Cardiac atrium fibroblast (primary cell): ENCODE measurements around the gene CFAP52. TPM values are rescaled to one million over a fixed set of nuclear protein-coding genes. Genes with fewer than 3 reads are reported as not detected.

ENCODE experiments used
- total RNA-seq: library from RNA; depleted of rRNA; stranded (reverse); fragments of >200 nt; gene quantifications from 2 replicates; pipeline ENCODE4 v1.2.3, GENCODE V29; 2015

Gene CFAP52, protein sequence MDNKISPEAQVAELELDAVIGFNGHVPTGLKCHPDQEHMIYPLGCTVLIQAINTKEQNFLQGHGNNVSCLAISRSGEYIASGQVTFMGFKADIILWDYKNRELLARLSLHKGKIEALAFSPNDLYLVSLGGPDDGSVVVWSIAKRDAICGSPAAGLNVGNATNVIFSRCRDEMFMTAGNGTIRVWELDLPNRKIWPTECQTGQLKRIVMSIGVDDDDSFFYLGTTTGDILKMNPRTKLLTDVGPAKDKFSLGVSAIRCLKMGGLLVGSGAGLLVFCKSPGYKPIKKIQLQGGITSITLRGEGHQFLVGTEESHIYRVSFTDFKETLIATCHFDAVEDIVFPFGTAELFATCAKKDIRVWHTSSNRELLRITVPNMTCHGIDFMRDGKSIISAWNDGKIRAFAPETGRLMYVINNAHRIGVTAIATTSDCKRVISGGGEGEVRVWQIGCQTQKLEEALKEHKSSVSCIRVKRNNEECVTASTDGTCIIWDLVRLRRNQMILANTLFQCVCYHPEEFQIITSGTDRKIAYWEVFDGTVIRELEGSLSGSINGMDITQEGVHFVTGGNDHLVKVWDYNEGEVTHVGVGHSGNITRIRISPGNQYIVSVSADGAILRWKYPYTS
- total RNA-seq: 0.97 TPM in 1 of 2 replicates, not detected in the other

DNA sequence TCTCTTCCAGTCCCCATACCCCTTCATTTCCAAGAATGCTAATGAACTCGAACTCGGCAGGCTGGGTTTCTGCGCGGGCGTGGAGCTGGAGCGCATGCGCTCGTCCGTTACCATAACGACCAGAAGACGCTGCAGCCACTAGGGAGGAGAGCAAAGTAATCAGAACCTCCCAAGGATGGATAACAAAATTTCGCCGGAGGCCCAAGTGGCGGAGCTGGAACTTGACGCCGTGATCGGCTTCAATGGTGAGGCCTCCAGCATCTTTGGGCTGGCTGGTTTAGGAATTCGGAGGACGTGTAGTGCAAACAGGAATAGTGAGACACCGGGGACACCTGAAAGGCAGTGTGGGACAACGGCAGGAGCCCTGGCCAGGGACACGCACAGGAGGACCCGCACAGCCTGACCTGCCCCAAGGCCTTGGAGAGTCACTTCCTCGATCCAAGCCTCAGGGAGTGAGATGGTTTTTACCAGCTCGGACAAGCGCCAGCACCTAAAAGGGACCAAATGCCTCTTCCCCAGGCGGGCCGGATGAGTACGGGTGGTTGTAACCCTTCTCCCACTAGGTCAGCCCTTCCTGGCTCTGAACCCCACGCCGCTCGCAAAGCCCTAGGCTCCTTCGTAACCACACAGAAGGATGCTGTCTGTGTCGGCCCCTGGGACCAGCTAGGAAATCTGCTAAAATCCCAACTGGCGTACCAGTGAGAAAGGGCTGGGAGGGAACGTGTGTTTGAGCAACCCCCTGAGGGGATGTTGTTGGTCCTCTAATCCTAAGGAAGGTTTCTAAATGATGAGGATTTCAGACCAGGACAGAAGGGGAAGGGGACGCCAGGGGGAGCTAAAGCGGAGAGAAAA is at the start of gene CFAP52:
CFAP52 (plus strand) TSS at position 122 of the 852 bp plus-strand sequence; CDS start at position 176, 54 bp downstream.

DNA sequence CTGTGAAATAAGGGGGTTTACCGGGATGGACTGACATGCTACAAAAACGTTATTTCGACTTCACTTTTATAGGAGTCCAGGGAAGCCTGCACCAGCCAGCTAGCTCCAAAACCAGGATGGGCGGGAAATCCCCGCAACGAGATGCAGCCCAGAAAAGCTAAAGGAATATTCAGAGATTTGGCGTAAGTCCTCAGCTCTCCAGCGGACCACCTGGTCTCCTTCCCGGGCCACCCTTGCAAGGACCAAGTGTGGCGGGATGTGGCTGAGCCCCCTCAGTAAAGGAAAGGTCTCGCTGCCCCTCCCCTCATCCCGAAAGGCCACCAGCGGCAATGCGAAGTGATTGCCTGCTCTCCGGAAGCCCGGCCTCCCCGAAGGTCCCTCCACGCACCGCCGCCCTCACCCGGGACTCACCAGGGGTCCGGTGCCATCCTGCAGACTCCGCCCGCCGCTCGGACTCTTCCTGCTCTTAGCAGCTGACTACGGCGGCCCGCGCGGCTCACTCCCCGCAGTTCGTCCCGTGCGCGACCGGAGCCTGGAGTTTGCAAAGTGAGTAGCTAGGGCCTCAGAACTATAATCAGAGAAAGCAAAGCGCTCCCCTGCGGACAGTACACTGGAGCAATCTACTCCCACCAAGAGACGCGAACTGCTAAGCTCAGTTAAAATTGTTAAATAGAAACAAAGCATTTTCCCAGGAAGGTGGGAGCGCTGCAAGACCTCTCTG is 901 bp upstream of the CFAP52 start, which contains the start of gene STX8:
STX8 (minus strand) TSS at position 440 of the 721 bp plus-strand sequence; CDS start at position 428, 12 bp downstream.

DNA sequence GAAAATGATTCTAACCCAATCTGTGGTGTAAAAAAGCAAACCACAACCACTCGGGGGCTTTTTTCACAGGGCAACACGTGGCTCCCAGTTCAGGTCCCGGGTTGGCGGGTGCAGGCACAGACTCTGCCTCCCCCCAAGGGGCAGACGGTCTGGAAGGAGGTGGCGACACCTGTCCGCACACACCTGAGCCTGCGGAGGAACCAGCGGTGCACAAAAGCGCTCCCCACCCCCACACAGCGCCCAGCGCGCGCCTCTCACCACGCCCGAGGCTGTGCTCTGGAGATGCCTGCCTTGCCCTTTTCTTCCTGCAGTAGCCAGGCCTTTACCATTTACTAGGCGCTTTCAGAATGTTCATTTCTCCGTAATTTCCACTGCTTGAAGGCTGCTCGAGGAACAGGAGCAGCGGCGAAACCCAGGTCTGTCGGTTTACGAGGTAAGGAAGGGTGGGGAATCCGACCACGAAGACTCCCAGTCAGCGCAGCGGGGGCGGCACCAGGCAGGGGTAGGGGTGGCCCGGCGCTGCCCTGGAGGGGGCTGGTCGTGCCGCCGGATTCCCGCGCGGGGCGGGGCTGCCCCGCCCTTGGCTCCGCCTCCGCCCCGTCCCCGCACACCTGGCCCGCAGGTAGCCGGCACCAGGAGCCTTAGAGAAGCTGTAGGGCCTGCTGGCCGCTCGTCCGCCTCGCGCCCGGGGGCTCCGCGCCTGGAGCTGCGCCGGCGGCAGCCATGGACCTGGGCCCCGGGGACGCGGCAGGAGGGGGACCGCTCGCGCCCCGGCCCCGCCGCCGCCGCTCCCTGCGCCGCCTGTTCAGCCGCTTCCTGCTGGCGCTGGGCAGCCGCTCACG is 68.7 kb downstream of the CFAP52 start, which contains the start of gene USP43:
USP43 (plus strand) TSS at position 608 of the 842 bp plus-strand sequence; CDS start at position 724, 116 bp downstream.

Other genes starting within 250 kb of the CFAP52 start
- 52.0 and 90.4 TPM in 2 replicates for gene STX8, start 822 bp upstream of the CFAP52 start, total RNA-seq
- not detected in 2 replicates for gene USP43, start 68.9 kb downstream of the CFAP52 start, total RNA-seq
- gene DHRS7C, start 214.9 kb downstream of the CFAP52 start, total RNA-seq: not detected in 2 replicates
- not detected in 2 replicates for gene GSG1L2, start 245.4 kb downstream of the CFAP52 start, total RNA-seq
- gene GLP2R, start 249.3 kb downstream of the CFAP52 start, total RNA-seq: under 0.01 TPM in 1 of 2 replicates, not detected in the other